GM12878 (cell line): ENCODE data around the gene C1QTNF9. TPM values are rescaled to one million over a fixed set of nuclear protein-coding genes. Genes with fewer than 3 reads are reported as not detected.
"Not testable (repeated sequence)": the region's sequence is repeated elsewhere in the genome, so short reads cannot be mapped to it uniquely, and the experiment has no call there.

ENCODE experiments used
- ATAC-seq: fragments of 200-7000 bp; cut with Tn5 transposase; 3 replicates; pipeline ENCODE4 v1.9.1; 2020; ENCODE audit warnings: mild to moderate bottlenecking, moderate library complexity
- BruUV-seq: library from RNA; stranded (reverse); fragments of 400-500 nt; replicated peaks from 2 replicates; lab custom pipeline; 2021; lab: Mats Ljungman, UMichigan
- CTCF ChIA-PET: fragments of 300-600 bp; sonication (Branson Sonifier 250); formaldehyde crosslinking; extraction: SDS; loops from one replicate; lab custom pipeline; 2021; ENCODE audit warnings: inconsistent platforms; lab: Yijun Ruan, JAX
- POLR2A ChIA-PET: fragments of 350-600 bp; formaldehyde crosslinking; extraction: SDS; loops from one replicate; lab custom pipeline; 2021; ENCODE audit warnings: inconsistent platforms; lab: Charles Lee
- RAD21 ChIA-PET: fragments of 300-600 bp; sonication (Branson Sonifier 250); formaldehyde crosslinking; loops from one replicate; lab custom pipeline; 2023; ENCODE audit warnings: antibody characterized with exemption; ENCODE audit not compliant: unreplicated experiment; lab: Charles Lee
- SMC1A ChIA-PET: fragments of 300-600 bp; sonication (Branson Sonifier 250); formaldehyde crosslinking; loops from one replicate; lab custom pipeline; 2023; ENCODE audit not compliant: unreplicated experiment, uncharacterized antibody; lab: Charles Lee
- DNase-seq: peaks from one replicate; pipeline ENCODE4 v3.0.0-alpha.2; 2011; ENCODE audit warnings: low read depth, low spot score
- FAIRE-seq: peaks from 3 replicates; lab custom pipeline; 2011; peaks lifted over from hg19 to GRCh38; lab: Jason Lieb, UNC
- H2AFZ ChIP-seq: 2 replicates; pipeline ENCODE4 v1.6.0; 2011; ENCODE audit warnings: low read depth, low read length, control low read depth; ENCODE audit not compliant: control insufficient read depth
- H3K27ac ChIP-seq: 2 replicates; pipeline ENCODE4 v1.5.1; 2011; ENCODE audit warnings: control low read depth; ENCODE audit not compliant: control insufficient read depth, insufficient read depth
- H3K27me3 ChIP-seq, 2 experiments: replicated peaks in 1 of 2; 2 replicates each; pipeline versions ENCODE4 v1.6.0 to v1.6.1; 2011; ENCODE audit warnings: low read length in 1 of 2; ENCODE audit not compliant: control insufficient read depth in 2 of 2, insufficient read depth in 2 of 2
- H3K36me3 ChIP-seq, 2 experiments: 2 replicates each; pipeline ENCODE4 v1.5.1; 2011; ENCODE audit warnings: low read length in 1 of 2; ENCODE audit not compliant: control insufficient read depth in 2 of 2, insufficient read depth in 2 of 2
- H3K4me1 ChIP-seq: 2 replicates; pipeline ENCODE4 v1.6.1; 2011; ENCODE audit warnings: mild to moderate bottlenecking, low read length, moderate library complexity, mixed read lengths; ENCODE audit not compliant: control insufficient read depth, insufficient read depth
- H3K4me2 ChIP-seq: 2 replicates; pipeline ENCODE4 v1.6.0; 2011; ENCODE audit warnings: control low read depth; ENCODE audit not compliant: control insufficient read depth, insufficient read depth
- H3K4me3 ChIP-seq: fragments of 200-600 bp; sonication (generic); 2 replicates; pipeline ENCODE4 v1.5.1; 2016
- H3K79me2 ChIP-seq: 2 replicates; pipeline ENCODE4 v1.6.0; 2011; ENCODE audit warnings: low read length; ENCODE audit not compliant: control insufficient read depth, insufficient read depth
- H3K9ac ChIP-seq: 2 replicates; pipeline ENCODE4 v1.8.0; 2011; ENCODE audit warnings: low read length, control low read depth, mixed read lengths; ENCODE audit not compliant: control insufficient read depth, insufficient read depth
- H3K9me3 ChIP-seq: replicated peaks from 3 replicates; pipeline ENCODE4 v1.5.1; 2011; ENCODE audit warnings: mild to moderate bottlenecking, low read length; ENCODE audit not compliant: control insufficient read depth, insufficient read depth
- H4K20me1 ChIP-seq: 2 replicates; pipeline ENCODE4 v1.6.0; 2011; ENCODE audit not compliant: control insufficient read depth, insufficient read depth
- CEBPB ChIP-seq, 2 experiments: fragments of 150-350 bp in 1 of 2; IDR thresholded peaks; 2 replicates each; pipeline ENCODE4 v1.6.1; 2012 to 2014; ENCODE audit warnings: low read depth in 2 of 2, low read length in 2 of 2, borderline replicate concordance in 1 of 2, inconsistent platforms in 1 of 2
- DPF2 ChIP-seq: fragments of 450-650 bp; IDR thresholded peaks from 2 replicates; pipeline ENCODE4 v1.6.1; 2017; ENCODE audit warnings: mild to moderate bottlenecking
- HDAC6 ChIP-seq: fragments of 200-600 bp; sonication (generic); IDR thresholded peaks from one replicate; pipeline ENCODE4 v1.8.0; 2017; ENCODE audit warnings: antibody characterized with exemption; ENCODE audit not compliant: unreplicated experiment
- KLF5 ChIP-seq: fragments of 450-650 bp; IDR thresholded peaks from 2 replicates; pipeline ENCODE4 v1.6.1; 2014; ENCODE audit warnings: mild to moderate bottlenecking; ENCODE audit not compliant: partially characterized antibody
- NR2C2 ChIP-seq: IDR thresholded peaks from 2 replicates; pipeline ENCODE4 v1.6.1; 2011; ENCODE audit warnings: borderline replicate concordance, low read depth; ENCODE audit not compliant: control insufficient read depth, insufficient read length
- NRF1 ChIP-seq: conservative IDR thresholded peaks from 2 replicates; pipeline ENCODE4 v1.6.1; 2011; ENCODE audit warnings: mild to moderate bottlenecking, low read depth, low read length, improper control_type of control experiment
- STAT1 ChIP-seq: fragments of 450-650 bp; conservative IDR thresholded peaks from 2 replicates; pipeline ENCODE4 v1.6.1; 2014; ENCODE audit warnings: antibody characterized with exemption, mild to moderate bottlenecking
- WRNIP1 ChIP-seq: IDR thresholded peaks from 2 replicates; pipeline ENCODE4 v1.6.1; 2011; ENCODE audit warnings: low read depth, low read length, improper control_type of control experiment, borderline replicate concordance
- ZNF384 ChIP-seq: IDR thresholded peaks from 2 replicates; pipeline ENCODE4 v1.6.1; 2012; ENCODE audit warnings: low read depth, mild to moderate bottlenecking, low read length, improper control_type of control experiment, borderline replicate concordance
- WGBS: methylation state at CpG from one replicate; pipeline ENCODE4 v1.1.6; 2016; ENCODE audit warnings: low lambda C conversion rate; ENCODE audit not compliant: insufficient replicate concordance, insufficient coverage; ENCODE audit errors: missing lambda C conversion rate; 5-methylcytosine and 5-hydroxymethylcytosine counted together
- in situ Hi-C: fragments of 300-500 bp; cut with MboI; formaldehyde crosslinking; loops from 9 replicates; pipeline ENCODE4 v1.14.3; 2018; ENCODE audit warnings: mixed read lengths
- intact Hi-C: fragments of 100-400 bp; cut with micrococcal nuclease; formaldehyde crosslinking; loops from one replicate; pipeline ENCODE4 v1.14.2; 2022; ENCODE audit not compliant: unreplicated experiment
- polyA plus RNA-seq, 11 experiments: library from polyadenylated mRNA; depleted of rRNA in 4 of 11; unstranded in 6 of 11; stranded (reverse) in 5 of 11; fragments of >200 nt; fragmentation: Nextera tagmentation in 4 of 11; fragmentation: Illumina TruSeq in 1 of 11; extraction: Ambion mirVana in 4 of 11; extraction: Trizol in 1 of 11; gene quantifications; 1 replicate in 1 of 11; 2 replicates in 10 of 11; pipeline versions ENCODE4 v1.2.1 to v1.2.3, GENCODE V29; 2011 to 2016; ENCODE audit warnings: inconsistent platforms in 2 of 11, missing spikeins in 2 of 11, low read depth in 1 of 11
- total RNA-seq, 4 experiments: library from RNA; depleted of rRNA in 3 of 4; stranded (reverse); fragments of >200 nt in 3 of 4; fragmentation: Illumina TruSeq in 1 of 4; extraction: Trizol in 1 of 4; gene quantifications; 2 replicates each; pipeline versions ENCODE4 v1.2.1 to v1.2.3, GENCODE V29; 2013 to 2021
- TF ChIP-seq, protein P1 (sequence below): fragments of 450-650 bp; formaldehyde crosslinking; IDR thresholded peaks from 2 replicates; pipeline ENCODE4 v1.4.0; 2022; ENCODE audit warnings: mild to moderate bottlenecking, moderate library complexity

Gene C1QTNF9
- total and polyA plus RNA-seq, 10 of the 15 experiments (the other 5 are each of a cell fraction or from before 2014, with no cell fraction given) = not detected

DNA sequence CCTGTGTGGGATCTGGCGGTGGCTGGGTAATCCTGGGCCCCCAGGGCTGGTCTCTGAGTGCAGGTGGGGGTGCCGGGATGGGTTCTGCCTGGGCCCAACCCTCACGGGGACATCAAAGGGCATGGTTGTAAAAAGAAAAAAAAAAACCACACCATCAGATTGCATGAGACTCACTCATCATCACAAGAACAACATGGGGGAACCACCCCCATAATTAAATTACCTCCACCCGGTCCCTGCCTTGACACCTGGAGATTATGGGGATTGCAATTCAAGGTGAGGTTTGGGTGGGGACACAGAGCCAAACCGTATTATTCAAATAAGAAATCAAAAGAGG, 14.3 kb downstream of the C1QTNF9 start (continued):
- TF ChIP-seq KLF5 (no peak), NR2C2 (no peak), CEBPB (IDR thresholded peaks at IDR 0.05; ENCODE audit: borderline replicate concordance in 1 of 2, low read depth in 2 of 2, low read length in 2 of 2) (no peak), DPF2 (no peak), NRF1 (no peak), ZNF384 (no peak), STAT1 (no peak), HDAC6 (no peak), WRNIP1 (no peak)
- TF ChIP-seq, protein P1, sequence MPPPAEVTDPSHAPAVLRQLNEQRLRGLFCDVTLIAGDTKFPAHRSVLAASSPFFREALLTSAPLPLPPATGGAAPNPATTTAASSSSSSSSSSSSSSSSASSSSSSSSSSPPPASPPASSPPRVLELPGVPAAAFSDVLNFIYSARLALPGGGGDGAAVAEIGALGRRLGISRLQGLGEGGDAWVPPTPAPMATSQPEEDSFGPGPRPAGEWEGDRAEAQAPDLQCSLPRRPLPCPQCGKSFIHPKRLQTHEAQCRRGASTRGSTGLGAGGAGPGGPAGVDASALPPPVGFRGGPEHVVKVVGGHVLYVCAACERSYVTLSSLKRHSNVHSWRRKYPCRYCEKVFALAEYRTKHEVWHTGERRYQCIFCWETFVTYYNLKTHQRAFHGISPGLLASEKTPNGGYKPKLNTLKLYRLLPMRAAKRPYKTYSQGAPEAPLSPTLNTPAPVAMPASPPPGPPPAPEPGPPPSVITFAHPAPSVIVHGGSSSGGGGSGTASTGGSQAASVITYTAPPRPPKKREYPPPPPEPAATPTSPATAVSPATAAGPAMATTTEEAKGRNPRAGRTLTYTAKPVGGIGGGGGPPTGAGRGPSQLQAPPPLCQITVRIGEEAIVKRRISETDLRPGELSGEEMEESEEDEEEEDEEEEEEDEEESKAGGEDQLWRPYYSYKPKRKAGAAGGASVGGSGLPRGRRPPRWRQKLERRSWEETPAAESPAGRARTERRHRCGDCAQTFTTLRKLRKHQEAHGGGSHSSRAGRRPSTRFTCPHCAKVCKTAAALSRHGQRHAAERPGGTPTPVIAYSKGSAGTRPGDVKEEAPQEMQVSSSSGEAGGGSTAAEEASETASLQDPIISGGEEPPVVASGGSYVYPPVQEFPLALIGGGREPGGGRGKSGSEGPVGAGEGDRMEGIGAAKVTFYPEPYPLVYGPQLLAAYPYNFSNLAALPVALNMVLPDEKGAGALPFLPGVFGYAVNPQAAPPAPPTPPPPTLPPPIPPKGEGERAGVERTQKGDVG (CRISPR knock-in tag) = no peak

GRCh38 chr13:24327598-24327997, 18.2 kb downstream of the C1QTNF9 start:
- FAIRE-seq, intact Hi-C loops, RAD21 ChIA-PET, DNase-seq, CTCF ChIA-PET, H3K27me3 ChIP-seq, BruUV-seq, H3K4me2 ChIP-seq, H3K36me3 ChIP-seq, SMC1A ChIA-PET, H3K9ac ChIP-seq, H3K79me2 ChIP-seq, H2AFZ ChIP-seq, in situ Hi-C loops, H3K27ac ChIP-seq, H3K4me1 ChIP-seq, POLR2A ChIA-PET, H3K4me3 ChIP-seq, ATAC-seq, H4K20me1 ChIP-seq, H3K9me3 ChIP-seq: not testable (repeated sequence)
- WGBS = 83% methylated on average over 10 of the region's 23 CpGs
